SU-DHL-6 (cell line): Measurements from ENCODE around the gene ANKRD36.
"Not testable (repeated sequence)": the region's sequence is repeated elsewhere in the genome, so short reads cannot be mapped to it uniquely, and the experiment has no call there.

Source experiments
- EZH2phosphoT487 ChIP-seq: fragments of 200-600 bp; sonication (generic), shearing (Covaris generic); conservative IDR thresholded peaks from 2 replicates; pipeline ENCODE4 v1.6.1; 2018; ENCODE audit warnings: mild to moderate bottlenecking, antibody characterized with exemption, low read length, moderate library complexity, mixed read lengths
- TF ChIP-seq, protein P1 (sequence below): fragments of 200-600 bp; sonication (generic); IDR thresholded peaks from one replicate; pipeline ENCODE4 v1.5.1; 2017; ENCODE audit warnings: antibody characterized with exemption, mild to moderate bottlenecking, low read length, moderate library complexity; ENCODE audit not compliant: insufficient read depth, poor library complexity, severe bottlenecking

GRCh38 chr2:97197251-97197650 lies 84.3 kb downstream of the ANKRD36 start:
- TF ChIP-seq, protein P1, sequence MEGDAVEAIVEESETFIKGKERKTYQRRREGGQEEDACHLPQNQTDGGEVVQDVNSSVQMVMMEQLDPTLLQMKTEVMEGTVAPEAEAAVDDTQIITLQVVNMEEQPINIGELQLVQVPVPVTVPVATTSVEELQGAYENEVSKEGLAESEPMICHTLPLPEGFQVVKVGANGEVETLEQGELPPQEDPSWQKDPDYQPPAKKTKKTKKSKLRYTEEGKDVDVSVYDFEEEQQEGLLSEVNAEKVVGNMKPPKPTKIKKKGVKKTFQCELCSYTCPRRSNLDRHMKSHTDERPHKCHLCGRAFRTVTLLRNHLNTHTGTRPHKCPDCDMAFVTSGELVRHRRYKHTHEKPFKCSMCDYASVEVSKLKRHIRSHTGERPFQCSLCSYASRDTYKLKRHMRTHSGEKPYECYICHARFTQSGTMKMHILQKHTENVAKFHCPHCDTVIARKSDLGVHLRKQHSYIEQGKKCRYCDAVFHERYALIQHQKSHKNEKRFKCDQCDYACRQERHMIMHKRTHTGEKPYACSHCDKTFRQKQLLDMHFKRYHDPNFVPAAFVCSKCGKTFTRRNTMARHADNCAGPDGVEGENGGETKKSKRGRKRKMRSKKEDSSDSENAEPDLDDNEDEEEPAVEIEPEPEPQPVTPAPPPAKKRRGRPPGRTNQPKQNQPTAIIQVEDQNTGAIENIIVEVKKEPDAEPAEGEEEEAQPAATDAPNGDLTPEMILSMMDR: not testable (repeated sequence)
- TF ChIP-seq EZH2phosphoT487: not testable (repeated sequence)
